Thymus (tissue), 11 donors: ENCODE data around the gene LRIT2. TPM values are rescaled to one million over a fixed set of nuclear protein-coding genes. Genes with fewer than 3 reads are reported as not detected.
A peak's percentile ranks its signal among the peaks of the same experiment; 100 is the strongest.

Experiments used
- DNase-seq, 9 donors: peaks; one replicate each; pipeline ENCODE4 v3.0.0-alpha.2; 2013; ENCODE audit warnings: low spot score in 9 of 9, low read depth in 6 of 9, missing footprints in 1 of 9
- H3K27ac ChIP-seq, 2 donors: one replicate each; pipeline ENCODE4 v1.5.1; 2013; ENCODE audit warnings: control low read depth in 1 of 2, low read depth in 1 of 2, low read length in 1 of 2, mild to moderate bottlenecking in 1 of 2, moderate library complexity in 1 of 2
- H3K27me3 ChIP-seq, 2 donors: one replicate each; pipeline ENCODE4 v1.5.1; 2013; ENCODE audit warnings: low read length in 1 of 2; ENCODE audit not compliant: control insufficient read depth in 2 of 2, insufficient read depth in 1 of 2
- H3K36me3 ChIP-seq, 2 donors: one replicate each; pipeline ENCODE4 v1.5.1; 2013; ENCODE audit warnings: low read length in 1 of 2, mild to moderate bottlenecking in 1 of 2, moderate library complexity in 1 of 2; ENCODE audit not compliant: control insufficient read depth in 2 of 2, insufficient read depth in 2 of 2
- H3K4me1 ChIP-seq, 2 donors: one replicate each; pipeline ENCODE4 v1.5.1; 2013; ENCODE audit warnings: low read length in 2 of 2; ENCODE audit not compliant: control insufficient read depth in 2 of 2, insufficient read depth in 2 of 2
- H3K4me3 ChIP-seq, 2 donors: one replicate each; pipeline ENCODE4 v1.5.1; 2013; ENCODE audit warnings: low read length in 2 of 2, control low read depth in 1 of 2, mild to moderate bottlenecking in 1 of 2
- H3K9me3 ChIP-seq, 2 donors: one replicate each; pipeline ENCODE4 v1.5.1; 2013; ENCODE audit warnings: low read length in 1 of 2, mild to moderate bottlenecking in 1 of 2; ENCODE audit not compliant: control insufficient read depth in 2 of 2, insufficient read depth in 1 of 2
- whole genome bisulfite sequencing: extraction: QIAGEN DNeasy Blood & Tissue Kit; methylation state at CpG from one replicate; pipeline ENCODE4 v1.1.7; 2013; 5-methylcytosine and 5-hydroxymethylcytosine counted together
- polyA plus RNA-seq: library from polyadenylated mRNA; stranded (reverse); fragments of 200-250 nt; gene quantifications from one replicate; pipeline ENCODE4 v1.2.3, GENCODE V29; 2013
- total RNA-seq: library from RNA; stranded (reverse); fragments of 120-200 nt; gene quantifications from one replicate; pipeline ENCODE4 v1.2.4, GENCODE V29; 2013
- donor health status: healthy.

LRIT2 gene
- total and polyA plus RNA-seq, 2 donors: not detected

DNA sequence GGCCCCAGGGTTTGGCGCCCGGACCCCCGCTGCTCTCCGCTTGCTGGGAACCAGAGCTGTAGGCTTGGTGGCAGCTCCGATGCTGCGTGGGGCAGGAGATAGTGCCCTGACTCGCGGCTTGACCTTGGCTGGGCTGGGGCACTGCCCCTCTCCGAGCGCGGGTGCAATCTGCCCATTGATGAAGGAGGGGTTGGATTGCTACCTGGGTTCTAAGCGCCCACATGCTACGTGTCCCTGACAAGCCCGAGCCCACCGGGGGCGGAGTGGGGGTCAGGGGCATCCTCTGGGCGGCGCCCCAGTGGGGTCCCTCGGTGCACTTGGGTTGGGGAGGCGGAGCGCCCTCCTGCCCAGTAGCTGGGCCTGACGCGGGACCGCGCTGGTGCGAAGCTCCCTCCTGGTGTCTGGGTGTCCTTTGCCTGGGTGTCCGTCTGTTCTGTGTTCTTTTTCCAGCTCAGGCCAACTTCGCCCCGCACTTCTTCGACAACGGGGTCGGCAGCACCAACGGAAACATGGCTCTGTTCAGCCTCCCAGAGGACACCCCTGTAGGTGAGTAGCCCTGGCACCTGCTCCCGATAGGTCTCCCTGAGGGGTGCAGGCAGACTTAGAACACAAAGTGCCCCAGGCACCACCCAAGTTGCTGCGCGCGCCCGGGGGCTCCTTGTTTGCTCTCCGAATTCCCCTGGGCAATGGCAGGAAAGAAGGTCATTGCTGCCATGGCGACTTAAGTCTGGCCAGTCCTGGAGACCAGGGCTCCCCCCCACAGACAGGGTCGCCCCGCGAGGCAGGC lies 30.1 kb downstream of the LRIT2 start:
- WGBS: 25% methylated on average over 43 of the region's 43 CpGs
- peaks cover 22 to 32% of the 10 kb centered on the region in 2 donors for H3K4me1 ChIP-seq
- H3K36me3 ChIP-seq: no peaks in the 10 kb centered on the region
- H3K27ac ChIP-seq: no peak overlapping the region
- H3K27me3 ChIP-seq: peaks cover 10 to 72% of the 10 kb centered on the region in 2 donors
- peak overlapping the region in 1 of 2 donors; percentile 53 for H3K4me3 ChIP-seq
- DNase-seq: no peak
- H3K9me3 ChIP-seq: no peaks in the 10 kb centered on the region

DNA sequence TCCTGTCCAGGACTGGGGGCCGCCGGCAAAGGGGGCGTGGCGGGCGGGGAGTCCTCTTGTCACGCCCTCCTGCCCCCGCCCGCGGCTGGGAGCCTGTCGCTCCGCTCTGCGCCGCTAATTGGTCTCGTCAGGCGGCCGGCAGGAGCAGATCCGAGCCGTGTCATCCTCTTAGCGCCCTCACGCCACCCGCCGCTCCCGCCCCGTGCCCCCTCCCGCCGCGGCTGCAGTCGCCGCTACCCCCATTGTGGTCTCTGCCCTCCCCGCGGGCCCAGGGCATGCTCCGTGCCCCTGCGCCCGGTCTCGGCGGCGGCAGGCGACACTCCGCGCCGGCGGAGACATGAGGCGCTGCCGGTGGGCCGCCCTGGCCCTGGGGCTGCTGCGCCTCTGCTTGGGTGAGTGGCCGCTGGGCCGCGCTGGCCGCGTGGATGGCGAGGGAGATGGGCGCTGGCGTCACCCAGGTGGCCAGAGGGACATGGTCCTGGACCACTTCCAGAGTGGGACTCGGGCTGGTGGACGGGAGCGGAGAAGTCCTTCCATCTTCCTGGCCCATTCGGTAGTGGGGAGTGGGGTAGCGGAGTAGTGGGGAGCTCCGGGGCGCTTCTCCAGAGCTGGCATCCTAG lies 30.8 kb downstream of the LRIT2 start, which contains the start of gene CDHR1:
Gene CDHR1 (plus strand): TSS at position 114 of the 620 bp plus-strand sequence. CDS start 224 bp downstream, at position 338.
- Histone ChIP-seq H3K9me3 (no peaks in the 10 kb centered on the region), H3K27ac (no peak within 1 kb of the TSS), H3K4me3 (peak within 1 kb of the TSS in 1 of 2 donors; percentile 53), H3K36me3 (no peaks in the 10 kb centered on the region), H3K27me3 (peaks cover 10 to 72% of the 10 kb centered on the region in 2 donors), H3K4me1 (peaks cover 22 to 34% of the 10 kb centered on the region in 2 donors)
- DNase-seq: peak in 1 of 9 donors; percentile 43
- WGBS: 2% methylated on average over 61 of the region's 61 CpGs

GRCh38 chr10:84193846-84194423 lies 31.4 kb downstream of the LRIT2 start:
- Histone ChIP-seq H3K9me3 (no peaks in the 10 kb centered on the region), H3K4me1 (peaks cover 22 to 34% of the 10 kb centered on the region in 2 donors), H3K27me3 (peaks cover 10 to 71% of the 10 kb centered on the region in 2 donors), H3K36me3 (no peaks in the 10 kb centered on the region), H3K27ac (no peak overlapping the region), H3K4me3 (peak overlapping the region in 1 of 2 donors; percentile 53)
- 42% methylated on average over 5 of the region's 5 CpGs for WGBS
- no peak for DNase-seq

DNA sequence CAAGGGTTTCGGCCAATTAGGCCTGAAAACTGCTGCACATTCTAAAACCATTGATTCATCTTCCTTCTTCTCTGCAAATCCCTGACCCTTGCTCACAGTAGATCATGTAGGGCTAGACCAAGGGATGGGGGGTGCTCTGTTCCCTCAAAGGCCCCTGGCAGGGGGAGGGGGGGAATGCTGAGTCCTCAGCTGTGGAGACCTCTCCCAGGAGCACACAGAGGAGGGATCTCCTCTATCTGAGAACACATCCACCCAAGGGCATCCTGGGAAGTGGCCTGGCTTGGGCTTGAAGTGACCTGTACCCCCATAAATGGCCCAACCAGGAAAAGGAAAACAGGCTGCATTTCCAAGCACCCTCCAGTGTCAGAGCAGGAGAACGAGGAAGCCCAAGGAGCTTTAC lies 32.0 kb downstream of the LRIT2 start:
- no peak overlapping the region for H3K27ac ChIP-seq
- peaks cover 10 to 67% of the 10 kb centered on the region in 2 donors for H3K27me3 ChIP-seq
- no peaks in the 10 kb centered on the region for H3K36me3 ChIP-seq
- no peaks in the 10 kb centered on the region for H3K9me3 ChIP-seq
- no peak overlapping the region for H3K4me3 ChIP-seq
- DNase-seq: no peak
- peaks cover 22 to 34% of the 10 kb centered on the region in 2 donors for H3K4me1 ChIP-seq
- WGBS: 97% methylated on average over 2 of the region's 2 CpGs

- DNase-seq: peak in 4 of 9 donors; percentile 42 to 75 (median 52)
- Histone ChIP-seq H3K4me1 (peaks cover 22 to 31% of the 10 kb centered on the region in 2 donors), H3K27ac (peak overlapping the region in 1 of 2 donors; percentile 53), H3K36me3 (no peaks in the 10 kb centered on the region), H3K9me3 (no peaks in the 10 kb centered on the region), H3K4me3 (no peak overlapping the region), H3K27me3 (peaks cover 10 to 46% of the 10 kb centered on the region in 2 donors)
- WGBS: 11% methylated on average over 5 of the region's 5 CpGs
Measured at GRCh38 chr10:84191106-84191505, 34.2 kb downstream of the LRIT2 start.

GRCh38 chr10:84190621-84191020 lies 34.7 kb downstream of the LRIT2 start:
- WGBS: 64% methylated on average over 3 of the region's 3 CpGs
- no peak for DNase-seq

DNA sequence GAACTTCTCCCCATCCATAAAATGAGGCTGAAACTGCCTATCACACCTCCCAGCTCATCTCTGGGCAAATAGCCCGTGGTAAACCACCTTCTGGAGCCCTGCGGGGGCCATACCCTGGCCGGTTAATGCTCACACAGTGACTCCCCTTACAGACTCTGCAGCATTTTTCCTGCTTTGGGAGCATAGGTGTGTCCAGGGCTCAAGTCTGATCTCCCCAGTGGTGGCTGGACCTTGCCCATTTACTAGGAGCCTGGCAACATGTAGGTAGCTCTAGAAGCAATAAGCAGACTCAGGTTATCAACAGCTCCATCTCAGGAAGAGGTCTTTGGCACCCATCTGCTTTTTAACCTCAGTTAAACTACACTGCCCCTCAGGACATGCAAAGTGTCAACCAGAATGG lies 36.5 kb downstream of the LRIT2 start:
- WGBS: 82% methylated on average over 3 of the region's 3 CpGs
- no peak overlapping the region for H3K27ac ChIP-seq
- peaks cover 0 to 25% of the 10 kb centered on the region in 2 donors for H3K27me3 ChIP-seq
- H3K36me3 ChIP-seq: no peaks in the 10 kb centered on the region
- no peak overlapping the region for H3K4me3 ChIP-seq
- H3K4me1 ChIP-seq: peaks cover 14 to 17% of the 10 kb centered on the region in 2 donors
- H3K9me3 ChIP-seq: no peaks in the 10 kb centered on the region
- DNase-seq: no peak

More at GRCh38 chr10:84190621-84191020, 34.7 kb downstream of the LRIT2 start:
- Histone ChIP-seq H3K27me3 (peaks cover 7 to 42% of the 10 kb centered on the region in 2 donors), H3K4me1 (peaks cover 18 to 28% of the 10 kb centered on the region in 2 donors), H3K9me3 (no peaks in the 10 kb centered on the region), H3K4me3 (no peak overlapping the region), H3K27ac (peak overlapping the region in 1 of 2 donors; percentile 53), H3K36me3 (no peaks in the 10 kb centered on the region)

DNA sequence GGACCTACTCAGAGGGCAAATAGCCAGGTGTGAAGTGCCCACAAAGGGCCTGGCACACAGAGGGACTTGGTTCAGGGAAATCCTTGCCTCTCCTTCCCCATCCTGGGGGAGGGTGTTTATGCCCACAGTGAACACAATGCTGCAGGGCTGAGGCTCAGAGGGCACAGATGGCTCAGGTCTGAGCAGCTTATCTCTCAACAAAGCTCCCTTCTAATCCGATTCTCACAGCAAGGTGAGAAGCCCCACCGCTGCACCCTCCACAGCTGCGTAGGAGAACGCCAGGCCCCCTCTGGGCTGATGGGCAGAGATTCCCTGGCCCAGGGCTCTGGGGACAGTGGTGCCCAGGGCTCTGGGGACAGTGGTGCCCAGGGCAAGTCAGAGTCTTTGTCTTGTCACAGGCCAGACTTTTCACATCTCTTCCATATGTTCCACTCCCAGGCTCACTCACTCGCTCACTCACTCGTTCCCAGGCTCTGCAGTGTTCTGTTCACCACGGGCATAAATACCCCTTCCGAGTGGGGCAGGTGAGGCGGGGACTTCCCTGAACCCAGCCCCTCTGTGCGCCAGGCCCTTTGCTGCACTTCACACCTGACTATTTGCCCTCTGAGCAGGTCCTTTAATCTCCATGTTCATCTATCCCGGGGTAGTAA lies 39.7 kb downstream of the LRIT2 start:
- Histone ChIP-seq H3K27me3 (peaks cover 0 to 2% of the 10 kb centered on the region in 2 donors), H3K4me1 (peaks cover 2 to 6% of the 10 kb centered on the region in 2 donors), H3K36me3 (no peaks in the 10 kb centered on the region), H3K4me3 (no peak overlapping the region), H3K9me3 (peaks cover 0 to 5% of the 10 kb centered on the region in 2 donors), H3K27ac (no peak overlapping the region)
- 79% methylated on average over 11 of the region's 11 CpGs for WGBS
- no peak for DNase-seq
